Right lobe of liver (tissue), 6 donors: Measurements from ENCODE around the gene ORAI1. TPM values are rescaled to one million over a fixed set of nuclear protein-coding genes. Genes with fewer than 3 reads are reported as not detected.

Source experiments
- ATAC-seq, 4 donors: fragments of 200-7000 bp; cut with Tn5 transposase; one replicate each; pipeline ENCODE4 v1.9.1; 2020; ENCODE audit warnings: mild to moderate bottlenecking in 4 of 4, moderate library complexity in 4 of 4
- DNase-seq, 3 donors: peaks; one replicate each; pipeline ENCODE4 v3.0.0-alpha.2; 2020
- H3K27ac ChIP-seq, 3 donors: fragments of 200-600 bp; one replicate each; pipeline ENCODE4 v1.8.0; 2022
- H3K27me3 ChIP-seq, 2 donors: fragments of 200-600 bp; one replicate each; pipeline ENCODE4 v1.8.0; 2022
- H3K36me3 ChIP-seq, 4 donors: fragments of 200-600 bp; sonication (generic) in 1 of 4; one replicate each; pipeline versions ENCODE4 v1.5.1 to v1.8.0; 2017 to 2022; ENCODE audit warnings: control low read depth in 1 of 4
- H3K4me1 ChIP-seq, 4 donors: fragments of 200-600 bp; sonication (generic) in 1 of 4; one replicate each; pipeline versions ENCODE4 v1.5.1 to v1.8.0; 2017 to 2022; ENCODE audit warnings: control low read depth in 1 of 4
- H3K4me3 ChIP-seq, 3 donors: fragments of 200-600 bp; one replicate each; pipeline ENCODE4 v1.8.0; 2022
- H3K9me3 ChIP-seq, 4 donors: fragments of 200-600 bp; sonication (generic) in 1 of 4; one replicate each; pipeline versions ENCODE4 v1.5.1 to v1.8.0; 2017 to 2022; ENCODE audit warnings: control low read depth in 1 of 4
- POLR2A ChIP-seq: fragments of 450-650 bp; IDR thresholded peaks from one replicate; pipeline ENCODE4 v1.6.1; 2017; ENCODE audit warnings: antibody characterized with exemption, mild to moderate bottlenecking
- WGBS: methylation state at CpG from one replicate; pipeline ENCODE4 v1.1.6; 2018; ENCODE audit warnings: low coverage, low lambda C conversion rate; ENCODE audit not compliant: insufficient coverage; ENCODE audit errors: missing lambda C conversion rate; 5-methylcytosine and 5-hydroxymethylcytosine counted together
- intact Hi-C, 2 donors: fragments of 100-400 bp; cut with DNase I; formaldehyde crosslinking; loops; one replicate each; pipeline versions ENCODE4 v1.11.2 to v1.14.1; 2022
- total RNA-seq, 6 experiments: library from RNA; depleted of rRNA in 2 of 6; stranded (reverse); fragments of >200 nt in 2 of 6; fragmentation: NEBNext Ultra II Directional in 3 of 6; extraction: Animal tissue kit (Norgen Biotek cat#: 25700) in 3 of 6; gene quantifications; one replicate each; pipeline versions ENCODE4 v1.1.0 to v1.2.4, GENCODE V29; 2016 to 2023
- TF ChIP-seq, protein P1 (sequence below), 4 donors: fragments of 200-600 bp in 3 of 4; fragments of 450-650 bp in 1 of 4; IDR thresholded peaks; one replicate each; pipeline versions ENCODE4 v1.5.1 to v1.8.0; 2016 to 2022; ENCODE audit warnings: antibody characterized with exemption in 4 of 4, mild to moderate bottlenecking in 2 of 4
- donor health status: DM: no; HTN: yes; CAD: no.
- donor health status: DM: no; HTN: no; CAD: no.
- donor health status: DM: no; HTN: no; CAD: no.
- donor health status: DM: no; HTN: yes; CAD: no.
- donor health status: DM: no; HTN: yes; CAD: no.

ORAI1 gene
- total RNA-seq, 6 experiments from 2014 or later, result 6.9 to 14.4 (median 9.0) TPM

DNA sequence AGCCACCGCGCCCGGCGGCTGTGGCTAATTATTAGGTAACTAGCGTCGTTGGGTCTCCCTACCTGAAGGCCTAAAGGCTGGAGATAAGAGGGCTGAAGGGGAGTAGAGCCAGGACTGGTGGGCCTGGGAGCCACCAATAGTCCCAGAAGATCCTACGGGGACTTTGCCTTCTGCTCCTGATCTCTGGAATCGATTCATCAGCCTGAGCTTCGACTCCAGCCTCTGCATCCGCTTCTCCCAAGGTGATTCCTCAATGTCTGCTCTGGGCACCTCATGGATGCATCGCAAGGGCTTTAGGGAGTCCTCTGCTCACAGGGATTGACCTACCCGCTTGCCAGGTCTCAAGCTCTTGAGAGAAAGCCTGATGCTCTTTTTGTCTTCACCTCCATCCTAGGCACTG is 30.8 kb upstream of the ORAI1 start:
- no peak overlapping the region for H3K27ac ChIP-seq
- no peaks in the 10 kb centered on the region for H3K36me3 ChIP-seq
- ATAC-seq (no peak), DNase-seq (no peak)
- TF ChIP-seq, protein P1, sequence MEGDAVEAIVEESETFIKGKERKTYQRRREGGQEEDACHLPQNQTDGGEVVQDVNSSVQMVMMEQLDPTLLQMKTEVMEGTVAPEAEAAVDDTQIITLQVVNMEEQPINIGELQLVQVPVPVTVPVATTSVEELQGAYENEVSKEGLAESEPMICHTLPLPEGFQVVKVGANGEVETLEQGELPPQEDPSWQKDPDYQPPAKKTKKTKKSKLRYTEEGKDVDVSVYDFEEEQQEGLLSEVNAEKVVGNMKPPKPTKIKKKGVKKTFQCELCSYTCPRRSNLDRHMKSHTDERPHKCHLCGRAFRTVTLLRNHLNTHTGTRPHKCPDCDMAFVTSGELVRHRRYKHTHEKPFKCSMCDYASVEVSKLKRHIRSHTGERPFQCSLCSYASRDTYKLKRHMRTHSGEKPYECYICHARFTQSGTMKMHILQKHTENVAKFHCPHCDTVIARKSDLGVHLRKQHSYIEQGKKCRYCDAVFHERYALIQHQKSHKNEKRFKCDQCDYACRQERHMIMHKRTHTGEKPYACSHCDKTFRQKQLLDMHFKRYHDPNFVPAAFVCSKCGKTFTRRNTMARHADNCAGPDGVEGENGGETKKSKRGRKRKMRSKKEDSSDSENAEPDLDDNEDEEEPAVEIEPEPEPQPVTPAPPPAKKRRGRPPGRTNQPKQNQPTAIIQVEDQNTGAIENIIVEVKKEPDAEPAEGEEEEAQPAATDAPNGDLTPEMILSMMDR (IDR thresholded peaks at IDR 0.05), result no peak
- no peak for TF ChIP-seq POLR2A
- WGBS, result 88% methylated on average over 8 of the region's 12 CpGs
- no peak overlapping the region for H3K4me3 ChIP-seq
- H3K27me3 ChIP-seq, result no peaks in the 10 kb centered on the region
- H3K4me1 ChIP-seq, result peaks cover 0 to 7% (median 0%) of the 10 kb centered on the region in 4 donors
- no peaks in the 10 kb centered on the region for H3K9me3 ChIP-seq
- intact Hi-C loops, result no loop called here

DNA sequence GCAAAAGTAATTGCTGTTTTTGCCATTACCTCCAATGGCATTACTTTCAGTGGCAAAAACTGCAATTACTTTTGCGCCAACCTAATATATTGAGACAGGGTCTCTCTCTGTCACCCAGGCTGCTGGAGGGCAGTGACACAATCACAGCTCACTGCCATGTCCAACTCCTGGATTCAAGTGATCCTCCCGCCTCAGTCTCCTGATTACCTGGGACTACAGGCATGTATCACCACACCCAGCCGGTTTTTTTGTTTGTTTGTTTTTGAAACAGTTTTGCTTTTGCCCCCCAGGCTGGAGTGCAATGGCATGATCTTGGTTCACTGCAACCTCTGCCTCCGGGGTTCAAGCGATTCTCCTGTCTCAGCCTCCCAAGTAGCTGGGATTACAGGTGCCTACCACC is 29.8 kb upstream of the ORAI1 start:
- WGBS, result 94% methylated on average over 4 of the region's 5 CpGs
- Histone ChIP-seq H3K4me3 (no peak overlapping the region), H3K27ac (no peak overlapping the region), H3K4me1 (peaks cover 0 to 7% (median 0%) of the 10 kb centered on the region in 4 donors), H3K36me3 (no peaks in the 10 kb centered on the region), H3K9me3 (no peaks in the 10 kb centered on the region), H3K27me3 (no peaks in the 10 kb centered on the region)
- intact Hi-C loops, result no loop called here
- TF ChIP-seq, protein P1 (IDR thresholded peaks at IDR 0.05), result no peak
- no peak for TF ChIP-seq POLR2A
- DNase-seq (no peak), ATAC-seq (no peak)

DNA sequence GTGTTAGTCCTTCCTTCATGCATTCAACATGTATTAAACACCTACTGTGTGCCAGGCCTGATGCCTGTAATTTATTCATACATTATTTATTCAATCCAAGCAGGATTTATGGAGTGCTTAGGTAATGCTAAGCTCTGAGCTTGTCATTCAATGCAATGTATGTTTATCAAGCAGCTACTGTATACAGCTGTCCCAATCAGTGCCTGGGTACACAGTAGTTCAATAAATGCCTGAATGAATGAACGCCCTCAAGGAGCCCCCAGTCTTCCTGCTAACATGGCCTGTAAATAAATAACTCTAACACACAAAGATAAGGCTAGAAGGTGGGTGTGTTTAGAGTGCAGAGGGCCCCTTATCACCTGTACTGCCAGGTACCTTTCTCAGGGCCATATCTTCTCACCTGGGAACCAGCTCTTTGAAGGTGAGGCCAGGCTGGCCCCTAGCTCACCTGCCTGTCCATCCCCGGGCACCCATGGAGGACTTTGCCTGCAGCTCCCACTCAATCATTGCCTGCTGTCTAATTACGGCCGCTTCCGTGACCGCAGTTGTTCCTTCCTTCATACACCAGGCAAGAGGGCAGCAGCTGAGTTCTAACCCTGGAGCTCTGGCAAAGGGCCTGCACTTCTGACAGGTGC is 25.5 kb upstream of the ORAI1 start:
- H3K9me3 ChIP-seq, result no peaks in the 10 kb centered on the region
- intact Hi-C loops, result no loop called here
- WGBS, result 40% methylated on average over 1 of the region's 6 CpGs
- ATAC-seq, result no peak
- no peak overlapping the region for H3K27ac ChIP-seq
- H3K27me3 ChIP-seq, result no peaks in the 10 kb centered on the region
- no peak overlapping the region for H3K4me3 ChIP-seq
- TF ChIP-seq, protein P1 (IDR thresholded peaks at IDR 0.05), result no peak
- TF ChIP-seq POLR2A, result no peak
- H3K4me1 ChIP-seq, result peaks cover 0 to 7% (median 0%) of the 10 kb centered on the region in 4 donors
- no peak for DNase-seq
- H3K36me3 ChIP-seq, result no peaks in the 10 kb centered on the region

DNA sequence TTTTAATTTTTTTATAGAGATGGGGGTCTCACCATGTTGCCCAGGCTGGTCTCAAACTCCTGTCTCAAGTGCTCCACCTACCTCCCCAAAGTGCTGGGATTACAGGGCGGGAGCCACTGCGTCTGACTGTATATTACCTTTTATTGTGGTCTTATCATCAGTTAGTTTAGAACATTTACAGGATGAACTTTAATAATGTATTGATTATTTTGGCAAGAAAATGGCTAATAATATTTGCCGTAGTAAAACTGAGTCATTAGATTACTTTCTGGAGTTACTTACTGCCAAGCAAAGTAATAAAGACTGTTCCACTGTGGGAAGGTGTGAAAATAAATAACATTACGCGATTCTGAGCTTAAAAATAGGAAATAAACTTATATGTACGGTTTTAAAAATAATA is 23.6 kb upstream of the ORAI1 start:
- TF ChIP-seq, protein P1 (IDR thresholded peaks at IDR 0.05), result no peak
- TF ChIP-seq POLR2A, result no peak
- 93% methylated on average over 6 of the region's 6 CpGs for WGBS
- intact Hi-C loops, result no loop called here
- no peaks in the 10 kb centered on the region for H3K9me3 ChIP-seq
- no peak overlapping the region for H3K27ac ChIP-seq
- H3K4me1 ChIP-seq, result peaks cover 0 to 7% (median 0%) of the 10 kb centered on the region in 4 donors
- H3K36me3 ChIP-seq, result no peaks in the 10 kb centered on the region
- H3K4me3 ChIP-seq, result no peak overlapping the region
- no peaks in the 10 kb centered on the region for H3K27me3 ChIP-seq
- ATAC-seq, result no peak
- DNase-seq, result no peak

DNA sequence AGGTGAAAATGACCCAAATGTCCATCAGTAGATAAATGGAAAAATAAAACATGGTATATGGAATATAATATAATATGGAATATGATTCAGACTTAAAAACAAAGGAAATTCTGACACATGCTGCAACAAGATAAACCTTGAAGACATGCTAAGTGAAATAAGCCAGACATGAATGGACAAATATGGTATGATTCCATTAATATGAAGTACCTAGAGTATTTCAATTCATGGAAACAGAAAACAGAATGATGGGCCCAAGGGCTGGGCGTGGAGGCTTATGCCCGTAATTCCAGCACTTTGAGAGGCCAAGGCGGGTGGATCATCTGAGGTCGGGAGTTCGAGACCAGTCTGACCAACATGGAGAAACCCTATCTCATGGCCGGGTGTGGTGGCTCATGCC is 22.7 kb upstream of the ORAI1 start:
- Histone ChIP-seq H3K27me3 (no peaks in the 10 kb centered on the region), H3K9me3 (no peaks in the 10 kb centered on the region), H3K27ac (no peak overlapping the region), H3K4me3 (no peak overlapping the region), H3K4me1 (peaks cover 0 to 5% (median 0%) of the 10 kb centered on the region in 4 donors), H3K36me3 (no peaks in the 10 kb centered on the region)
- no peak for DNase-seq
- 63% methylated on average over 2 of the region's 6 CpGs for WGBS
- no peak for TF ChIP-seq POLR2A
- TF ChIP-seq, protein P1 (IDR thresholded peaks at IDR 0.05), result no peak
- intact Hi-C loops, result no loop called here
- no peak for ATAC-seq
